PFSK-1 (cell line): Measurements from ENCODE around the gene PBX3.

Experiments used
- POLR2AphosphoS5 ChIP-seq: IDR thresholded peaks from 2 replicates; pipeline ENCODE4 v1.6.1; 2012; ENCODE audit warnings: low read depth, mild to moderate bottlenecking, control low read depth, low read length, moderate library complexity
- SIN3A ChIP-seq: IDR thresholded peaks from 2 replicates; pipeline ENCODE4 v1.6.1; 2012; ENCODE audit warnings: mild to moderate bottlenecking, low read length, moderate library complexity, borderline replicate concordance; ENCODE audit not compliant: insufficient read depth
- TAF1 ChIP-seq: IDR thresholded peaks from 2 replicates; pipeline ENCODE4 v1.6.1; 2012; ENCODE audit warnings: low read length, control low read depth, borderline replicate concordance; ENCODE audit not compliant: insufficient read depth

GRCh38 chr9:125896964-125897363 lies 149.8 kb downstream of the PBX3 start:
- no peak for TF ChIP-seq TAF1
- no peak for TF ChIP-seq POLR2AphosphoS5
- no peak for TF ChIP-seq SIN3A
